Vagina (tissue), 2 donors: ENCODE data around the gene LRP3. TPM values are rescaled to one million over a fixed set of nuclear protein-coding genes. Genes with fewer than 3 reads are reported as not detected.

Source experiments
- DNase-seq, 2 donors: peaks; one replicate each; pipeline ENCODE4 v3.0.0-alpha.2; 2017; ENCODE audit errors: extremely low spot score in 2 of 2
- H3K27ac ChIP-seq: fragments of 200-600 bp; sonication (generic); one replicate; pipeline ENCODE4 v1.5.1; 2019
- H3K27me3 ChIP-seq: fragments of 200-600 bp; sonication (generic); one replicate; pipeline ENCODE4 v1.5.1; 2019
- H3K36me3 ChIP-seq, 2 donors: fragments of 200-600 bp; sonication (generic); one replicate each; pipeline ENCODE4 v1.5.1; 2017 to 2019
- H3K4me1 ChIP-seq: fragments of 200-600 bp; sonication (generic); one replicate; pipeline ENCODE4 v1.5.1; 2019
- H3K4me3 ChIP-seq, 2 donors: fragments of 200-600 bp; sonication (generic); 1 replicate in 1 of 2; 2 replicates in 1 of 2; pipeline ENCODE4 v1.5.1; 2016 to 2019
- H3K9me3 ChIP-seq: fragments of 200-600 bp; sonication (generic); one replicate; pipeline ENCODE4 v1.5.1; 2019
- POLR2A ChIP-seq, 2 donors: fragments of 450-650 bp; IDR thresholded peaks; one replicate each; pipeline ENCODE4 v1.6.1; 2017; ENCODE audit warnings: antibody characterized with exemption in 2 of 2, mild to moderate bottlenecking in 2 of 2, moderate library complexity in 2 of 2
- POLR2AphosphoS5 ChIP-seq, 2 donors: sonication (generic); formaldehyde crosslinking; IDR thresholded peaks; one replicate each; pipeline ENCODE4 v1.9.0; 2017; ENCODE audit warnings: antibody characterized with exemption in 2 of 2, mild to moderate bottlenecking in 2 of 2, low read depth in 1 of 2; ENCODE audit not compliant: insufficient read depth in 1 of 2
- intact Hi-C: fragments of 100-400 bp; cut with DNase I; formaldehyde crosslinking; loops from one replicate; pipeline ENCODE4 v1.15.1; 2023
- total RNA-seq: library from RNA; depleted of rRNA; stranded (reverse); fragments of >200 nt; gene quantifications from one replicate; pipeline ENCODE4 v1.2.3, GENCODE V29; 2016
- TF ChIP-seq, protein P1 (sequence below), 3 experiments: fragments of 450-650 bp in 2 of 3; fragments of 200-600 bp in 1 of 3; sonication (generic) in 1 of 3; IDR thresholded peaks; one replicate each; pipeline ENCODE4 v1.5.1; 2017 to 2019; ENCODE audit warnings: antibody characterized with exemption in 3 of 3, mild to moderate bottlenecking in 2 of 3, moderate library complexity in 2 of 3

The LRP3 gene
- total RNA-seq, 1 donor from 2014 or later, result 20.6 TPM

DNA sequence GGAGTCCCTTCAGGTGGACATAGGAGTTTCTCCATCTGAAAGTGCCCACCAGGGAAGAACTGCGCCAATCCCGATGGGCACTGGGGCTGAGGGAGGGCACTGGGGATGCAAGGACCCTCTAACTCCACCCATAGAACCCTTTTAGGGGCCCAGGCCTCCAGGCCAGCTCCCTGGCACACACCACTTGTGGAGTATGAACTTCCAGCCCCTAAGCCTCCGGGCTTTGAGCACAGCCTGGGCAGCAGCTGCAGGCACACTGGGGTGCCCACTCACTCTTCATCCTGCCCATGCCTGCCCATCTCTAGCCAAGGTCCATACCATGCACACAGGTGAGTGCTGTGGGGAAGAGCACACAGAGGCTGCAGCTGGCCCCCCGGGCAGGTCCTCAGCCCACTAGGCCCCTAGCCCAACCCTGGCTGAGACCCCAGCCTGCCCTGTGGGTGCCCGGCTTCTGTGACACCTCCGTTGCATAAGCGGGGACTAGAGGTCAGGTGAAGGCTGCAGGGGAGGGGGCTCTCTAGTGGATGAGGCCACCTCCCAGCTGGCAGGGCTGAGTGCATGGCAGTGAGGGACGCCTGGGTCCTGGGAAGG is 46.1 kb downstream of the LRP3 start:
- TF ChIP-seq POLR2A (IDR thresholded peaks at IDR 0.05) (no peak), POLR2AphosphoS5 (IDR thresholded peaks at IDR 0.05; ENCODE audit: insufficient read depth in 1 of 2, low read depth in 1 of 2) (no peak)
- TF ChIP-seq, protein P1, sequence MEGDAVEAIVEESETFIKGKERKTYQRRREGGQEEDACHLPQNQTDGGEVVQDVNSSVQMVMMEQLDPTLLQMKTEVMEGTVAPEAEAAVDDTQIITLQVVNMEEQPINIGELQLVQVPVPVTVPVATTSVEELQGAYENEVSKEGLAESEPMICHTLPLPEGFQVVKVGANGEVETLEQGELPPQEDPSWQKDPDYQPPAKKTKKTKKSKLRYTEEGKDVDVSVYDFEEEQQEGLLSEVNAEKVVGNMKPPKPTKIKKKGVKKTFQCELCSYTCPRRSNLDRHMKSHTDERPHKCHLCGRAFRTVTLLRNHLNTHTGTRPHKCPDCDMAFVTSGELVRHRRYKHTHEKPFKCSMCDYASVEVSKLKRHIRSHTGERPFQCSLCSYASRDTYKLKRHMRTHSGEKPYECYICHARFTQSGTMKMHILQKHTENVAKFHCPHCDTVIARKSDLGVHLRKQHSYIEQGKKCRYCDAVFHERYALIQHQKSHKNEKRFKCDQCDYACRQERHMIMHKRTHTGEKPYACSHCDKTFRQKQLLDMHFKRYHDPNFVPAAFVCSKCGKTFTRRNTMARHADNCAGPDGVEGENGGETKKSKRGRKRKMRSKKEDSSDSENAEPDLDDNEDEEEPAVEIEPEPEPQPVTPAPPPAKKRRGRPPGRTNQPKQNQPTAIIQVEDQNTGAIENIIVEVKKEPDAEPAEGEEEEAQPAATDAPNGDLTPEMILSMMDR (IDR thresholded peaks at IDR 0.05), result no peak
- intact Hi-C loops, result loop anchor here (2.0 kb wide), 1 partner anchor 167 kb away; no protein-coding TSS in a partner anchor

GRCh38 chr19:33241091-33241529 is 47.0 kb downstream of the LRP3 start:
- TF ChIP-seq, protein P1 (IDR thresholded peaks at IDR 0.05), result no peak
- TF ChIP-seq POLR2AphosphoS5 (IDR thresholded peaks at IDR 0.05; ENCODE audit: insufficient read depth in 1 of 2, low read depth in 1 of 2), result no peak
- TF ChIP-seq POLR2A (IDR thresholded peaks at IDR 0.05), result no peak
- intact Hi-C loops, result loop anchor here (2.0 kb wide), 1 partner anchor 166 kb away; no protein-coding TSS in a partner anchor
- Histone ChIP-seq H3K9me3 (no peaks in the 10 kb centered on the region), H3K4me3 (no peak overlapping the region), H3K27me3 (no peaks in the 10 kb centered on the region), H3K4me1 (peaks cover 11% of the 10 kb centered on the region), H3K36me3 (no peaks in the 10 kb centered on the region), H3K27ac (no peak overlapping the region)
- DNase-seq, result no peak

More for the DNA sequence above, 46.1 kb downstream of the LRP3 start:
- Histone ChIP-seq H3K9me3 (no peaks in the 10 kb centered on the region), H3K27ac (no peak overlapping the region), H3K4me1 (peaks cover 11% of the 10 kb centered on the region), H3K4me3 (no peak overlapping the region), H3K27me3 (no peaks in the 10 kb centered on the region), H3K36me3 (no peaks in the 10 kb centered on the region)
- no peak for DNase-seq

- Histone ChIP-seq H3K36me3 (no peaks in the 10 kb centered on the region), H3K27me3 (no peaks in the 10 kb centered on the region), H3K27ac (no peak overlapping the region), H3K4me3 (no peak overlapping the region), H3K4me1 (peaks cover 11% of the 10 kb centered on the region), H3K9me3 (no peaks in the 10 kb centered on the region)
- no peak for TF ChIP-seq POLR2AphosphoS5 (IDR thresholded peaks at IDR 0.05; ENCODE audit: insufficient read depth in 1 of 2, low read depth in 1 of 2)
- TF ChIP-seq, protein P1 (IDR thresholded peaks at IDR 0.05), result peak; percentile 79 to 95 (median 86)
- no peak for TF ChIP-seq POLR2A (IDR thresholded peaks at IDR 0.05)
- intact Hi-C loops, result loop anchor here (2.0 kb wide), 1 partner anchor 165 kb away; no protein-coding TSS in a partner anchor
- DNase-seq, result no peak
These were observed 47.5 kb downstream of the LRP3 start for GRCh38 chr19:33241530-33242101.

DNA sequence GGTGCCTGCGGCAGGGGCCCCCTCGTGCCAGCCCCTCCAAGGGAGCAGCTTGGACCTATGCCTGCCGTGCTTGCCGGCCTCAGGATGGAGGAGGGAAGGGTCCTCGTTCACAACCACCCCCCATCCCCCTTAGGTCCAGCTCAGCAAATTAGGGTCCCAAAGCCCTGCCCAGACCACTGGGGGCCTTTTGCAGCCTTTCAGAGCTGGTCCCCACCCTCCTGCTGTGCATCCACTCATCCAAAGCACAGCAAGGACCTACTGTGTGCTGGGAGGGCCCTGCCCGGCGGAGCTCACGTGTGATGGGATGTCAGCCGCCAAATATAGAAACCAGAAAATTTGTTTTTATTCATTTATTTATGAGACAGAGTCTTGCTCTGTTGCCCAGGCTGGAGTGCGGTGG is 48.0 kb downstream of the LRP3 start:
- TF ChIP-seq, protein P1 (IDR thresholded peaks at IDR 0.05), result no peak
- no peak for TF ChIP-seq POLR2AphosphoS5 (IDR thresholded peaks at IDR 0.05; ENCODE audit: insufficient read depth in 1 of 2, low read depth in 1 of 2)
- no peak for TF ChIP-seq POLR2A (IDR thresholded peaks at IDR 0.05)
- DNase-seq, result no peak
- H3K4me3 ChIP-seq, result no peak overlapping the region
- intact Hi-C loops, result no loop called here
- H3K36me3 ChIP-seq, result no peaks in the 10 kb centered on the region
- H3K4me1 ChIP-seq, result peaks cover 11% of the 10 kb centered on the region
- no peaks in the 10 kb centered on the region for H3K27me3 ChIP-seq
- no peaks in the 10 kb centered on the region for H3K9me3 ChIP-seq
- H3K27ac ChIP-seq, result no peak overlapping the region

GRCh38 chr19:33242911-33243310 is 48.8 kb downstream of the LRP3 start:
- DNase-seq, result no peak
- Histone ChIP-seq H3K36me3 (no peaks in the 10 kb centered on the region), H3K27me3 (no peaks in the 10 kb centered on the region), H3K27ac (no peak overlapping the region), H3K4me3 (no peak overlapping the region), H3K9me3 (no peaks in the 10 kb centered on the region), H3K4me1 (peaks cover 11% of the 10 kb centered on the region)
- intact Hi-C loops, result no loop called here
- TF ChIP-seq POLR2AphosphoS5 (IDR thresholded peaks at IDR 0.05; ENCODE audit: insufficient read depth in 1 of 2, low read depth in 1 of 2) (no peak), POLR2A (IDR thresholded peaks at IDR 0.05) (no peak)
- TF ChIP-seq, protein P1 (IDR thresholded peaks at IDR 0.05), result no peak
